ENCODE results near the gene PIGQ. TPM values are rescaled to one million over a fixed set of nuclear protein-coding genes. Genes with fewer than 3 reads are reported as not detected.

The PIGQ gene
- total and polyA plus RNA-seq, 2 of the 13 experiments (the other 11 are each of a cell fraction or from before 2014, with no cell fraction given): 7.7 to 19.7 TPM

DNA sequence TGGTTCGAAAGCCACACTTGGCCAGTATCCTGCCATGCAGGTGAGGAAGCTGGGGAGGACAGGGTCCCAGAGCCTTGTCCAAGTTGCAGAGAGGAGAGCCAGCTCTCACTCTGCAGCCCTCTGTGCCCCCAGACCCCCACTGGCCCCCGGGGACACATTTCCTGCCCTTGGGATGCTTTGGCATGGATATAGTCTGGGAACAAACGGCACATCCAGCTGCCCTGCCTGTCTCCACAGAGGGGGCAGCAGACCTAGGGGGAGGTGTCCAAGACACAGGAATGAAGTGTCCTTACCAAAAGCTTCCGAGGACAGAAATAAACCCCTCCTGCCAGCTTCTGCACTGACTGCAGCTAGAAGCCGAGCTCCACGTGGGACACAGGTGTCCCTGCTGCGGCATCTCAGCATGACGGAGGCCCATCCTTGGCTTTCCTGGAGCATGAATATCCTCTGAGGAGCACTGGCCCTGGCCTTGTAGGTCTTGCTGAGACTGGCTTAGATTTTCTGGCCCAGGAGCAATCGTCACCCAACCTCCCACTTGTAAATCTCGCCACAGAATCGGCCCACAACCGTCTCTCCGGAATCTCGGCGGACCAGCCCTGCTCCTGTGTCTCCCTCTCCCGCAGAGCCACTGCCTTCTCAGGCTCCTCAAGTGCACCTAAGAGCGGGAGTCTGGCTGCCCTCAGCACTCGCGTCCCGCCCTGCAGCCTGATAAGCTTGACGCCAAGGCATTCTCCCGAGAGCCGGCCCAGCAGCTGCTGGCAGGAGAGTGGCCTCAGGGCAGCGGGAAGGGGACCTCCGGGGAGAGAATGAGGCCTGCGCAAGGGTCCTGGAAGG lies 43.4 kb upstream of the PIGQ start (continued):
- no peak for TF ChIP-seq IRF1 (CRISPR knock-in tag; IDR thresholded peaks at IDR 0.05; ENCODE audit: low read depth)
- TF ChIP-seq FOXO4 (CRISPR knock-in tag; conservative IDR thresholded peaks at IDR 0.05): no peak
- TF ChIP-seq ATRX (CRISPR knock-in tag; IDR thresholded peaks at IDR 0.05; ENCODE audit: borderline replicate concordance): no peak
- TF ChIP-seq NONO (IDR thresholded peaks at IDR 0.05): no peak
- no peak; the same call in 1 of the 2 replicates for TF ChIP-seq NONO (CRISPR knock-in tag; conservative IDR thresholded peaks at IDR 0.05)
- no peak for TF ChIP-seq CBX5 (CRISPR knock-in tag; IDR thresholded peaks at IDR 0.05; ENCODE audit: borderline replicate concordance)
- TF ChIP-seq LBX2 (CRISPR knock-in tag; IDR thresholded peaks at IDR 0.05; ENCODE audit: borderline replicate concordance): peak; percentile 5; the same call in 1 of the 2 replicates
- TF ChIP-seq, protein P1, sequence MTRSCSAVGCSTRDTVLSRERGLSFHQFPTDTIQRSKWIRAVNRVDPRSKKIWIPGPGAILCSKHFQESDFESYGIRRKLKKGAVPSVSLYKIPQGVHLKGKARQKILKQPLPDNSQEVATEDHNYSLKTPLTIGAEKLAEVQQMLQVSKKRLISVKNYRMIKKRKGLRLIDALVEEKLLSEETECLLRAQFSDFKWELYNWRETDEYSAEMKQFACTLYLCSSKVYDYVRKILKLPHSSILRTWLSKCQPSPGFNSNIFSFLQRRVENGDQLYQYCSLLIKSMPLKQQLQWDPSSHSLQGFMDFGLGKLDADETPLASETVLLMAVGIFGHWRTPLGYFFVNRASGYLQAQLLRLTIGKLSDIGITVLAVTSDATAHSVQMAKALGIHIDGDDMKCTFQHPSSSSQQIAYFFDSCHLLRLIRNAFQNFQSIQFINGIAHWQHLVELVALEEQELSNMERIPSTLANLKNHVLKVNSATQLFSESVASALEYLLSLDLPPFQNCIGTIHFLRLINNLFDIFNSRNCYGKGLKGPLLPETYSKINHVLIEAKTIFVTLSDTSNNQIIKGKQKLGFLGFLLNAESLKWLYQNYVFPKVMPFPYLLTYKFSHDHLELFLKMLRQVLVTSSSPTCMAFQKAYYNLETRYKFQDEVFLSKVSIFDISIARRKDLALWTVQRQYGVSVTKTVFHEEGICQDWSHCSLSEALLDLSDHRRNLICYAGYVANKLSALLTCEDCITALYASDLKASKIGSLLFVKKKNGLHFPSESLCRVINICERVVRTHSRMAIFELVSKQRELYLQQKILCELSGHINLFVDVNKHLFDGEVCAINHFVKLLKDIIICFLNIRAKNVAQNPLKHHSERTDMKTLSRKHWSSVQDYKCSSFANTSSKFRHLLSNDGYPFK (CRISPR knock-in tag; IDR thresholded peaks at IDR 0.05; ENCODE audit: borderline replicate concordance): peak; percentile 42; the same call in 1 of the 2 replicates
- peak; percentile 37; the same call in 1 of the 2 replicates for TF ChIP-seq ZNF30 (CRISPR knock-in tag; IDR thresholded peaks at IDR 0.05)
- TF ChIP-seq ZNF512 (CRISPR knock-in tag; IDR thresholded peaks at IDR 0.05): 0 out of 2 replicates have a peak, but pooled peaks have one; percentile 20
- TF ChIP-seq NPAS2 (CRISPR knock-in tag; IDR thresholded peaks at IDR 0.05; ENCODE audit: borderline replicate concordance): 0 out of 2 replicates have a peak, but pooled peaks have one; percentile 22
- TF ChIP-seq, protein P2, sequence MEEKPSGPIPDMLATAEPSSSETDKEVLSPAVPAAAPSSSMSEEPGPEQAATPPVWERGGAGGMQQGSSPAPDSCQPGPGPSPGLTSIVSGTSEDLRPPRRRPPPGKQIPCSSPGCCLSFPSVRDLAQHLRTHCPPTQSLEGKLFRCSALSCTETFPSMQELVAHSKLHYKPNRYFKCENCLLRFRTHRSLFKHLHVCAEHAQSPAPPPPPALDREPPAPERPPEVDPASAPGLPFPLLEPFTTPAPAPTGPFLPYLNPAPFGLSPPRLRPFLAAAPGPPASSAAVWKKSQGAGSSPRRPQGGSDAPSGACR (CRISPR knock-in tag; IDR thresholded peaks at IDR 0.05): peak; percentile 44; the same call in 1 of the 2 replicates
- TF ChIP-seq SP4 (CRISPR knock-in tag; IDR thresholded peaks at IDR 0.05): no peak
- TF ChIP-seq ZNF781 (CRISPR knock-in tag; IDR thresholded peaks at IDR 0.05; ENCODE audit: borderline replicate concordance, not compliant biosample characterization): peak; percentile 49
- no peak for TF ChIP-seq ARID2 (CRISPR knock-in tag; IDR thresholded peaks at IDR 0.05; ENCODE audit: borderline replicate concordance)
- TF ChIP-seq ZHX1 (CRISPR knock-in tag; IDR thresholded peaks at IDR 0.05; ENCODE audit: low read depth): no peak

All from HepG2 (cell line).